Loucy (cell line): Measurements from ENCODE around the gene ZNF101.
A peak's percentile ranks its signal among the peaks of the same experiment; 100 is the strongest.

Source experiments
- H2AFZ ChIP-seq: fragments of 200-600 bp; sonication (generic); 2 replicates; pipeline ENCODE4 v1.6.0; 2016; ENCODE audit warnings: antibody characterized with exemption, mild to moderate bottlenecking, low read length, moderate library complexity
- H3F3A ChIP-seq: fragments of 200-600 bp; 2 replicates; pipeline ENCODE4 v1.6.0; 2016; ENCODE audit warnings: antibody characterized with exemption, low read depth, mild to moderate bottlenecking
- H3K27me3 ChIP-seq: fragments of 200-600 bp; sonication (generic); 2 replicates; pipeline ENCODE4 v1.6.1; 2014; ENCODE audit warnings: low read length, mild to moderate bottlenecking; ENCODE audit not compliant: insufficient read depth, poor library complexity, severe bottlenecking
- H3K36me3 ChIP-seq: fragments of 200-600 bp; sonication (generic); 2 replicates; pipeline ENCODE4 v1.6.1; 2016; ENCODE audit warnings: low read length; ENCODE audit not compliant: insufficient read depth
- H3K4me1 ChIP-seq: fragments of 200-600 bp; sonication (generic); 2 replicates; pipeline ENCODE4 v1.5.1; 2014; ENCODE audit warnings: low read length, mild to moderate bottlenecking; ENCODE audit not compliant: insufficient read depth, poor library complexity, severe bottlenecking
- H3K4me2 ChIP-seq: fragments of 200-600 bp; sonication (generic); 2 replicates; pipeline ENCODE4 v1.6.0; 2014; ENCODE audit warnings: antibody characterized with exemption, low read length, low read depth, mild to moderate bottlenecking; ENCODE audit not compliant: poor library complexity, severe bottlenecking
- H3K4me3 ChIP-seq: fragments of 200-600 bp; sonication (generic); 2 replicates; pipeline ENCODE4 v1.5.1; 2014; ENCODE audit warnings: low read length, mild to moderate bottlenecking, mixed read lengths; ENCODE audit not compliant: poor library complexity, severe bottlenecking
- H3K79me2 ChIP-seq: fragments of 200-600 bp; sonication (generic); 2 replicates; pipeline ENCODE4 v1.6.1; 2014; ENCODE audit warnings: low read length; ENCODE audit not compliant: insufficient read depth
- H3K9ac ChIP-seq: fragments of 200-600 bp; sonication (generic); 2 replicates; pipeline ENCODE4 v1.6.0; 2014; ENCODE audit warnings: mild to moderate bottlenecking, low read depth, low read length, moderate library complexity; ENCODE audit not compliant: poor library complexity, severe bottlenecking
- H3K9me2 ChIP-seq: fragments of 200-600 bp; sonication (generic); replicated peaks from 2 replicates; pipeline ENCODE4 v1.6.1; 2016; ENCODE audit warnings: low read depth, low read length, mixed read lengths
- H3K9me3 ChIP-seq: fragments of 200-600 bp; sonication (generic); 2 replicates; pipeline ENCODE4 v1.6.1; 2014; ENCODE audit warnings: mild to moderate bottlenecking, antibody characterized with exemption, low read length, low read depth; ENCODE audit not compliant: insufficient read depth
- H4K20me1 ChIP-seq: fragments of 200-600 bp; sonication (generic); 2 replicates; pipeline ENCODE4 v1.6.0; 2014; ENCODE audit warnings: antibody characterized with exemption, low read length, mild to moderate bottlenecking; ENCODE audit not compliant: insufficient read depth, poor library complexity, severe bottlenecking
- CTCF ChIP-seq: fragments of 200-600 bp; sonication (generic); conservative IDR thresholded peaks from 2 replicates; pipeline ENCODE4 v1.5.1; 2014; ENCODE audit warnings: mild to moderate bottlenecking, antibody characterized with exemption, low read length
- EZH2phosphoT487 ChIP-seq: fragments of 200-600 bp; IDR thresholded peaks from 2 replicates; pipeline ENCODE4 v1.6.1; 2018; ENCODE audit warnings: antibody characterized with exemption, mild to moderate bottlenecking, moderate library complexity, borderline replicate concordance

ZNF101 gene

GRCh38 chr19:19661675-19662251, 6.9 kb upstream of the ZNF101 start:
- Histone ChIP-seq H3K4me2 (peak overlapping the region; percentile 99), H3K4me1 (peaks cover 19% of the 10 kb centered on the region), H3K36me3 (peaks cover 24% of the 10 kb centered on the region; the same call in 1 of the 2 replicates), H3K9me3 (no peaks in the 10 kb centered on the region), H3K4me3 (peak overlapping the region; percentile 100), H4K20me1 (peaks cover 23% of the 10 kb centered on the region), H3K9me2 (no peaks in the 10 kb centered on the region), H3F3A (no peaks in the 10 kb centered on the region), H3K9ac (peak overlapping the region; percentile 91), H3K79me2 (peaks cover 35% of the 10 kb centered on the region), H3K27me3 (no peaks in the 10 kb centered on the region), H2AFZ (no peak overlapping the region)
- TF ChIP-seq EZH2phosphoT487 (no peak), CTCF (no peak)

- H3K4me2 ChIP-seq, result peak overlapping the region; percentile 99
- H3K79me2 ChIP-seq, result peaks cover 35% of the 10 kb centered on the region
- peaks cover 21% of the 10 kb centered on the region for H3K4me1 ChIP-seq
- peak overlapping the region; percentile 91 for H3K9ac ChIP-seq
- TF ChIP-seq CTCF (no peak), EZH2phosphoT487 (no peak)
- no peak overlapping the region for H2AFZ ChIP-seq
- no peaks in the 10 kb centered on the region for H3K9me3 ChIP-seq
- H3K4me3 ChIP-seq, result peak overlapping the region; percentile 100
- peaks cover 19% of the 10 kb centered on the region; the same call in 1 of the 2 replicates for H3K36me3 ChIP-seq
- no peaks in the 10 kb centered on the region for H3K9me2 ChIP-seq
- H3F3A ChIP-seq, result 0 out of 2 replicates have a peak, but pooled peaks cover under 1% of the 10 kb centered on the region
- H3K27me3 ChIP-seq, result no peaks in the 10 kb centered on the region
- peaks cover 23% of the 10 kb centered on the region for H4K20me1 ChIP-seq
Observed at GRCh38 chr19:19662344-19662743, 6.3 kb upstream of the ZNF101 start.

GRCh38 chr19:19662871-19663255, 5.8 kb upstream of the ZNF101 start:
- peak overlapping the region; percentile 99 for H3K4me2 ChIP-seq
- peak overlapping the region; percentile 100 for H3K4me3 ChIP-seq
- H3K9ac ChIP-seq, result peak overlapping the region; percentile 91
- no peaks in the 10 kb centered on the region for H3K27me3 ChIP-seq
- H4K20me1 ChIP-seq, result peaks cover 23% of the 10 kb centered on the region
- peaks cover 35% of the 10 kb centered on the region for H3K79me2 ChIP-seq
- H3K9me2 ChIP-seq, result no peaks in the 10 kb centered on the region
- H3F3A ChIP-seq, result 0 out of 2 replicates have a peak, but pooled peaks cover 3% of the 10 kb centered on the region
- H2AFZ ChIP-seq, result 0 out of 2 replicates have a peak overlapping the region, but pooled peaks have one; percentile 85
- H3K9me3 ChIP-seq, result no peaks in the 10 kb centered on the region
- peaks cover 17% of the 10 kb centered on the region; the same call in 1 of the 2 replicates for H3K36me3 ChIP-seq
- TF ChIP-seq CTCF (no peak), EZH2phosphoT487 (no peak)
- peaks cover 21% of the 10 kb centered on the region for H3K4me1 ChIP-seq
